ENCODE results near the gene PTPRN2.

DNA sequence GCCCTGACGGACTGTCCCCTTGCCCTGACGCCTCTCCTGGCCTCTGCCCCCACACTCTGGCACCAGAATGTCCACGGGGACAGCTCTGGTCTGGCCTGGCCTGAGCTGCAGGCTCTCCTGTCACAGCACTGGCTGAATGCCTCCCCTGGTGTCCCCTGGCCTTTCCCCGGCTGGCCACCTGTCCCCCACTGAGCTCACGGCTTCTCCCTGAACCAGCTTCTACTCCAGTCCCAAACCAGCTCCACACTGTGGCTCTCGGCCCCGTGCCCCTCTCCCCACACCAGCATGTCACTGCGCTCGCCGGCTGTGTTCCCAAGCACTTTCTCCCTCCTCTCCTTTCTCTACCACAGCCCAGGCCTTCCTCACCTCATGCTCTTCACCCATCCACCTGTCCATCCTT, 864.4 kb downstream of the PTPRN2 start:
- no peak for TF ChIP-seq POLR2A (conservative IDR thresholded peaks at IDR 0.05)
- no peak for TF ChIP-seq SPI1 (IDR thresholded peaks at IDR 0.05; ENCODE audit: borderline replicate concordance, low read depth, low read length)
- no peak for TF ChIP-seq ATF1 (CRISPR knock-in tag; IDR thresholded peaks at IDR 0.05)
- TF ChIP-seq ATF1 (tag; IDR thresholded peaks at IDR 0.05) = no peak
